ENCODE measurements around the gene NDUFS8.

Gene NDUFS8

GRCh38 chr11:68014157-68014946, 16.1 kb upstream of the NDUFS8 start:
- peaks cover 47% of the 10 kb centered on the region for H3K4me1 ChIP-seq (ENCODE audit: low read depth, poor library complexity, severe bottlenecking)
- no peak for TF ChIP-seq CTCF (conservative IDR thresholded peaks at IDR 0.05; ENCODE audit: low read depth, low read length)
- no peaks in the 10 kb centered on the region for H3K36me3 ChIP-seq (ENCODE audit: insufficient read depth)
- H3K79me2 ChIP-seq (ENCODE audit: insufficient read depth, low read depth): no peaks in the 10 kb centered on the region
- no peak overlapping the region for H3K4me3 ChIP-seq (IDR thresholded peaks at IDR 0.05; ENCODE audit: insufficient read depth, low read depth, low read length)
- no peak overlapping the region for H2AFZ ChIP-seq (ENCODE audit: low read depth)
- H3K27ac ChIP-seq: no peak overlapping the region
- H4K20me1 ChIP-seq (ENCODE audit: insufficient read depth): no peaks in the 10 kb centered on the region
- H3K9ac ChIP-seq: no peak overlapping the region
- no peak overlapping the region; the same call in 1 of the 2 replicates for H3K4me2 ChIP-seq
- H3K27me3 ChIP-seq (ENCODE audit: insufficient read depth, low read depth): no peaks in the 10 kb centered on the region

- Histone ChIP-seq H3K36me3 (ENCODE audit: insufficient read depth) (no peaks in the 10 kb centered on the region), H3K4me2 (no peak overlapping the region), H3K4me3 (IDR thresholded peaks at IDR 0.05; ENCODE audit: insufficient read depth, low read depth, low read length) (no peak overlapping the region), H3K27ac (no peak overlapping the region), H3K27me3 (ENCODE audit: insufficient read depth, low read depth) (no peaks in the 10 kb centered on the region), H4K20me1 (ENCODE audit: insufficient read depth) (no peaks in the 10 kb centered on the region), H3K9ac (no peak overlapping the region), H3K4me1 (ENCODE audit: low read depth, poor library complexity, severe bottlenecking) (peaks cover 40% of the 10 kb centered on the region), H3K79me2 (ENCODE audit: insufficient read depth, low read depth) (no peaks in the 10 kb centered on the region), H2AFZ (ENCODE audit: low read depth) (no peak overlapping the region)
- no peak for TF ChIP-seq CTCF (conservative IDR thresholded peaks at IDR 0.05; ENCODE audit: low read depth, low read length)
Measured at GRCh38 chr11:68014947-68015447, 15.5 kb upstream of the NDUFS8 start.

- Histone ChIP-seq H3K9ac (no peak overlapping the region), H3K27ac (no peak overlapping the region), H3K27me3 (ENCODE audit: insufficient read depth, low read depth) (no peaks in the 10 kb centered on the region), H2AFZ (ENCODE audit: low read depth) (no peak overlapping the region), H3K4me3 (IDR thresholded peaks at IDR 0.05; ENCODE audit: insufficient read depth, low read depth, low read length) (no peak overlapping the region), H4K20me1 (ENCODE audit: insufficient read depth) (no peaks in the 10 kb centered on the region), H3K4me2 (no peak overlapping the region), H3K36me3 (ENCODE audit: insufficient read depth) (no peaks in the 10 kb centered on the region), H3K4me1 (ENCODE audit: low read depth, poor library complexity, severe bottlenecking) (peaks cover 36% of the 10 kb centered on the region), H3K79me2 (ENCODE audit: insufficient read depth, low read depth) (no peaks in the 10 kb centered on the region)
- no peak for TF ChIP-seq CTCF (conservative IDR thresholded peaks at IDR 0.05; ENCODE audit: low read depth, low read length)
Measured at GRCh38 chr11:68015467-68015866, 15.0 kb upstream of the NDUFS8 start.

- Histone ChIP-seq H4K20me1 (ENCODE audit: insufficient read depth) (no peaks in the 10 kb centered on the region), H3K27me3 (ENCODE audit: insufficient read depth, low read depth) (no peaks in the 10 kb centered on the region), H2AFZ (ENCODE audit: low read depth) (no peak overlapping the region), H3K4me1 (ENCODE audit: low read depth, poor library complexity, severe bottlenecking) (peaks cover 27% of the 10 kb centered on the region), H3K4me2 (no peak overlapping the region), H3K27ac (no peak overlapping the region), H3K9ac (no peak overlapping the region), H3K79me2 (ENCODE audit: insufficient read depth, low read depth) (no peaks in the 10 kb centered on the region), H3K4me3 (IDR thresholded peaks at IDR 0.05; ENCODE audit: insufficient read depth, low read depth, low read length) (no peak overlapping the region), H3K36me3 (ENCODE audit: insufficient read depth) (no peaks in the 10 kb centered on the region)
- TF ChIP-seq CTCF (conservative IDR thresholded peaks at IDR 0.05; ENCODE audit: low read depth, low read length): no peak
Measured at GRCh38 chr11:68016161-68016903, 14.1 kb upstream of the NDUFS8 start.

All from KMS-11 (cell line).